ENCODE measurements around the gene KCNJ10. TPM values are rescaled to one million over a fixed set of nuclear protein-coding genes. Genes with fewer than 3 reads are reported as not detected.

KCNJ10 gene
- total RNA-seq, 2 donors from 2014 or later: not detected

GRCh38 chr1:159953536-159954515 lies 116.1 kb downstream of the KCNJ10 start, which contains the start of gene SLAMF9:
Gene SLAMF9 (minus strand): TSS chr1:159954237. CDS start chr1:159954137, 100 bp downstream.
- DNase-seq (ENCODE audit: low spot score) (no peak), ATAC-seq (ENCODE audit: insufficient number of reproducible peaks, low FRiP score, low read depth) (no peak)
- no peaks in the 10 kb centered on the region for H3K4me1 ChIP-seq (ENCODE audit: control insufficient read depth in 1 of 2, low read depth in 2 of 2)
- H3K9me3 ChIP-seq: no peaks in the 10 kb centered on the region
- H3K36me3 ChIP-seq: no peaks in the 10 kb centered on the region
- H3K4me3 ChIP-seq: no peak within 1 kb of the TSS
- no peak within 1 kb of the TSS for H3K27ac ChIP-seq
- no peak for TF ChIP-seq CTCF (IDR thresholded peaks at IDR 0.05)
- no peaks in the 10 kb centered on the region for H3K27me3 ChIP-seq (replicated peaks; ENCODE audit: insufficient read depth)

GRCh38 chr1:159952932-159953331 lies 117.0 kb downstream of the KCNJ10 start:
- no peaks in the 10 kb centered on the region for H3K9me3 ChIP-seq
- DNase-seq (ENCODE audit: low spot score) (no peak), ATAC-seq (ENCODE audit: insufficient number of reproducible peaks, low FRiP score, low read depth) (no peak)
- H3K4me1 ChIP-seq (ENCODE audit: control insufficient read depth in 1 of 2, low read depth in 2 of 2): no peaks in the 10 kb centered on the region
- no peak overlapping the region for H3K27ac ChIP-seq
- no peak overlapping the region for H3K4me3 ChIP-seq
- no peak for TF ChIP-seq CTCF (IDR thresholded peaks at IDR 0.05)
- no peaks in the 10 kb centered on the region for H3K27me3 ChIP-seq (replicated peaks; ENCODE audit: insufficient read depth)
- H3K36me3 ChIP-seq: no peaks in the 10 kb centered on the region

- DNase-seq (ENCODE audit: low spot score) (no peak), ATAC-seq (ENCODE audit: insufficient number of reproducible peaks, low FRiP score, low read depth) (no peak)
- H3K27ac ChIP-seq: no peak overlapping the region
- TF ChIP-seq CTCF (IDR thresholded peaks at IDR 0.05): no peak
- H3K4me3 ChIP-seq: no peak overlapping the region
- H3K4me1 ChIP-seq (ENCODE audit: control insufficient read depth in 1 of 2, low read depth in 2 of 2): no peaks in the 10 kb centered on the region
- no peaks in the 10 kb centered on the region for H3K9me3 ChIP-seq
- no peaks in the 10 kb centered on the region for H3K27me3 ChIP-seq (replicated peaks; ENCODE audit: insufficient read depth)
- H3K36me3 ChIP-seq: no peaks in the 10 kb centered on the region
Observed at GRCh38 chr1:159951551-159951950, 118.4 kb downstream of the KCNJ10 start.

GRCh38 chr1:159951016-159951415 lies 118.9 kb downstream of the KCNJ10 start:
- no peak overlapping the region for H3K4me3 ChIP-seq
- H3K9me3 ChIP-seq: no peaks in the 10 kb centered on the region
- H3K4me1 ChIP-seq (ENCODE audit: control insufficient read depth in 1 of 2, low read depth in 2 of 2): peaks cover 0 to 2% of the 10 kb centered on the region in 2 donors
- DNase-seq (ENCODE audit: low spot score) (no peak), ATAC-seq (ENCODE audit: insufficient number of reproducible peaks, low FRiP score, low read depth) (no peak)
- no peaks in the 10 kb centered on the region for H3K27me3 ChIP-seq (replicated peaks; ENCODE audit: insufficient read depth)
- no peak overlapping the region for H3K27ac ChIP-seq
- TF ChIP-seq CTCF (IDR thresholded peaks at IDR 0.05): no peak
- no peaks in the 10 kb centered on the region for H3K36me3 ChIP-seq

GRCh38 chr1:159949981-159950381 lies 120.0 kb downstream of the KCNJ10 start:
- no peak overlapping the region for H3K27ac ChIP-seq
- no peak for TF ChIP-seq CTCF (IDR thresholded peaks at IDR 0.05)
- H3K27me3 ChIP-seq (replicated peaks; ENCODE audit: insufficient read depth): no peaks in the 10 kb centered on the region
- ATAC-seq (ENCODE audit: insufficient number of reproducible peaks, low FRiP score, low read depth) (no peak), DNase-seq (ENCODE audit: low spot score) (no peak)
- H3K36me3 ChIP-seq: no peaks in the 10 kb centered on the region
- no peaks in the 10 kb centered on the region for H3K9me3 ChIP-seq
- H3K4me1 ChIP-seq (ENCODE audit: control insufficient read depth in 1 of 2, low read depth in 2 of 2): peaks cover 10 to 11% of the 10 kb centered on the region in 2 donors
- H3K4me3 ChIP-seq: no peak overlapping the region

Data from thoracic aorta (tissue), 2 donors.